TTC549 (cell line): Measurements from ENCODE around the gene IL20.

Experiments
- FAIRE-seq: peaks from 2 replicates; lab custom pipeline; 2012; peaks lifted over from hg19 to GRCh38; lab: Jason Lieb, UNC

The IL20 gene

GRCh38 chr1:206864939-206865671 is at the start of gene IL20:
Gene IL20 (plus strand): TSS chr1:206865623. CDS start chr1:206865853, 230 bp downstream.
- FAIRE-seq: no peak

GRCh38 chr1:206816390-206817287 is 48.8 kb upstream of the IL20 start:
- FAIRE-seq: peak; percentile 3

GRCh38 chr1:206821493-206821892 is 43.9 kb upstream of the IL20 start:
- FAIRE-seq: no peak

DNA sequence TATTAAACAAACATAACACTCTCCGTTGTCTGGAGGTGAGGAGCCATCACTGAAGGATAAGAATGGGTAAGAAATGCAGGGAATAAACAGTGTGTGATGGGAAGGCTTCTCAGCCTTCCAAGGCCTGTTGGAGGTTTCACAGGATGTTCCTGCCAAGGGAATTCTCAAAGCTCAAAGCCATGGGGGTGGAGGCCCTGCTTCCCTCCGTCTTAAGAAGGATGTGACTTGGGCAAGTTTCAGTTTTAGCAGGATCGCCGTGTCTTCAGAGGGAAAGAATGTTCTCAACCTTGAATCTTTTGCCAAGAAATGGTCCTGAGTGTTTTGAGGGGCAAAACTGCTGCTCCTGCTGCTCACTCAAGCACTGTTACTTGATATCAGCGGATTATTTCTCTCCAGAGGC is 41.7 kb upstream of the IL20 start:
- FAIRE-seq: no peak

DNA sequence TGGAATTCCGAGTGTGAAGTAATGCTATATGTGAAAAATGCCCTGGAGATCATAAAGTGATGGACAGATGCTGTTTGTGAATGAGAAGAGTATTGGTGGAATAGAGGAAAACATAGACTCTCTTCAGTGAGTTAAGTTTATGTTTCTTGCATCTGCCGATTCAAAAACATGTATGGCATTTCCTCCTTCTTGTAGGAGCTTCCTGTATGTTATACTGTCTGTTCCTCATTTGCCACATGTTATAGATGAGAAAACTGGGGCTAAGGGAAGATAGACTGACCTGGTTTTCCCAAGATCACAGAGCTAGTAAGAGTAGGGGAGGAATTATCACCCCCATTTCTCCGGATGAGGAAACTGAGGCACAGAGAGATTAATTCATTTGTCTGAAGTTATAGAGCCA is 41.1 kb upstream of the IL20 start:
- FAIRE-seq: no peak

GRCh38 chr1:206826394-206826793 is 39.0 kb upstream of the IL20 start:
- no peak for FAIRE-seq

GRCh38 chr1:206828061-206828460 is 37.4 kb upstream of the IL20 start:
- FAIRE-seq: no peak

GRCh38 chr1:206828765-206829164 is 36.7 kb upstream of the IL20 start:
- no peak for FAIRE-seq

GRCh38 chr1:206829282-206829681 is 36.1 kb upstream of the IL20 start:
- FAIRE-seq: no peak

DNA sequence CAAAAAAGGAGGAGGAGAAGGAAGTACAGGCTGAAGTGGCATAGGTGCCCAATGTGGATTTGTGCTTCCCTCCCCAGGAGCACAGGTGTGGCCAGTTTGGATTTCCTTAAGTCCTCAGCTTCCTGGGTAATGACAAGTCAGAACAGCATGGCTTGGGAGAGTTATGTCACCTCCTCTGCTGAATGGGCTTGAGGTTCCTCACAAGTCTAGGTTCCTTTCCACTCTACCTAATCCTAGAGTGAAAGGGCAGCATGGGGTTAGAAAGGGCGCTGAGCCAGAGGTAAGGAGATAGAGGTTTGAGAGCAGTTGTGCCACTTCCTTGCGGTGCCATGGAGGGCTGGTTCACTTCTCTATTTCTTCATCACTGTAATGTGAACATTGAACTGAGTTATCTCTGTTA is 35.5 kb upstream of the IL20 start:
- FAIRE-seq: no peak

DNA sequence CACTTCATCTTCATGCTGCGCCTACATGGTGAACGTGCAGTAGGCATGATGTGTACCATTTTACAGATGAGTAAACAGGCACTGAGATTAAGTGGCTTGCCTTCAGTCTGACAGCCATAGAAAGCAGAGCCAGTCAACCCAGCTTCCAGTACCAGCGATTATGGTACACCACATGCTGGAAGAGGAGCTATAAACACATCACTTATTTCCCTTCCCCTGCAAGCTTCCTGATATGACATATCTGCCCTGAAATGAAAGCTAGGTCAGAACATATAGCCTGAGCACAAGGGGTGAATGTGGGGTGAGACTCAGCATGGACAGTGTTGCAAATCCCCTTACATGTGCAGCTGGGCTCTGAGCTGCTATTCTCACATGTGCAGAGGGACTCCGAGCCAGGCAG is 33.8 kb upstream of the IL20 start:
- no peak for FAIRE-seq

GRCh38 chr1:206832352-206832880 is 33.0 kb upstream of the IL20 start:
- FAIRE-seq: no peak

- FAIRE-seq: no peak
These were observed 32.2 kb upstream of the IL20 start for GRCh38 chr1:206833106-206833680.

GRCh38 chr1:206833801-206834200 is 31.6 kb upstream of the IL20 start:
- FAIRE-seq: no peak

DNA sequence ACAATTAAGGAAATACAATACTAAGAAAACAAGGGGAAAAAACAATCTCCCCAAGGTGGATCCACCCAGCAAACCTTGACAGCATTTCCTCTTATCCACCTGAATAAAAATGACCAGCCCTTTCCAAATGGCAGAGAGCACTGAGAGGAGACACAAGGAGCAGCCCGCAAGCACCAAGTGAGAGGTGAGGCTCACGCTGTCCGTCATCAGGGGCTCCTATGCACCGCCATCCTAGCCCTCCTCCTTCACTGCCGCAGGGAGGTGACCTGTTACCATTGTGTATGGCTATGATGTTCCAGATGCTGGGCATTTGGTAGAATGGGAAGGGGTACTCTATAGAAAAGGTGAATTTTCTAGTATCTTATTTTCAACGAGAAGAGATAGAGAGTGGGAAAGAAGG is 31.2 kb upstream of the IL20 start:
- no peak for FAIRE-seq

GRCh38 chr1:206834711-206835110 is 30.7 kb upstream of the IL20 start:
- no peak for FAIRE-seq

DNA sequence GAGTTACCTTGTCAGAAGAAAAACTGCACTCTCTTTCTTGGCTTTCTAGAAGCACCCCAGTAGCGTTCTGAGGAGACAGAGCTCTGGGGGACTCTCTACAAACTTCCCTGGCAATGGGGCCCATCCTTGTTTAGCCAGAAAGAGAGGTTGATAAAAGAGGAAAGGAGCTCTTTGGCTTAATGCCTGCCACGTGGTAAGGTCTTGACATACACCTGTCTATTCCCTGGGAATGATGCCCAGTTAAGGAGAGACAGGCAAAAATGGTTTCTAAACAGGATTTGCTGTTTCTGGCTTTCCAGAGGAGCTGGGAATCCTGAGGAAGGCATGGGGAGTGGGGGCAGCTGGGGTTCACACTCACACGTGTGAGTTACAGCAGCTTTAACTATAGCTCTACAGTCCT is 30.2 kb upstream of the IL20 start:
- no peak for FAIRE-seq

DNA sequence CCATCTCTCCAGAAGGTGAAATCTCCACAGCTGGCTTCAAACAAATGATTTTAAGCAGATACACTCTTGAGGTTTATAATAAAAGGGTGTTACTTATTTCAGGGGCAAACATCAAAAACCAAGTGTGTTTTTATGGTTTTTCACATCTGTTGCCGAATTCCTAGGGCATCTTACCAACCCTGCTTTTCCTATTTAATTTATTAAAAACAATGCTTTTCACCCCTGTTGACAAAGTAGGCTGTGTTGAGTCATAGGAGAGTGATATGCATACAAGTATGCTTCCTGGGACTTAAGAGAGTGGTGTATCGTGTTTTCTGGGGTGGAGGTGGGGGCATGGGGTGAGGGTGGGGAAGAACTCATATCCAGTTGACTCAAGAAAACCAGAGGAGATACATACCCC is 29.3 kb upstream of the IL20 start:
- FAIRE-seq: no peak

GRCh38 chr1:206839006-206839560 is 26.3 kb upstream of the IL20 start:
- FAIRE-seq: no peak

DNA sequence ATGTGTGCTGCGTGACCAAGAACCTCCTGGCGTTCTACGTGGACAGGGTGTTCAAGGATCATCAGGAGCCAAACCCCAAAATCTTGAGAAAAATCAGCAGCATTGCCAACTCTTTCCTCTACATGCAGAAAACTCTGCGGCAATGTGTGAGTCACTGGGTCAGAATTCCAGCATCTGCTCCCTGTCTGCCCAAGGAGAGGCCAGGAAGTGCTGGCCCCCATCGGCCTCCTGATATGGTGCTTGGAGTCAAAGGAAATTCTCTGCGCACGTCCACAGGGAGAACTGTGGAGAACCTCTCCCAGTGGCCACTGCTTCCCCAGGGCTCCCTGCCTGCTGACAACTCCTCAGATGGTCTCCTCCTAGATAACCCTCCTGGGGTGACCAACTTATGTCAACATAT is 25.6 kb upstream of the IL20 start:
- FAIRE-seq: no peak

DNA sequence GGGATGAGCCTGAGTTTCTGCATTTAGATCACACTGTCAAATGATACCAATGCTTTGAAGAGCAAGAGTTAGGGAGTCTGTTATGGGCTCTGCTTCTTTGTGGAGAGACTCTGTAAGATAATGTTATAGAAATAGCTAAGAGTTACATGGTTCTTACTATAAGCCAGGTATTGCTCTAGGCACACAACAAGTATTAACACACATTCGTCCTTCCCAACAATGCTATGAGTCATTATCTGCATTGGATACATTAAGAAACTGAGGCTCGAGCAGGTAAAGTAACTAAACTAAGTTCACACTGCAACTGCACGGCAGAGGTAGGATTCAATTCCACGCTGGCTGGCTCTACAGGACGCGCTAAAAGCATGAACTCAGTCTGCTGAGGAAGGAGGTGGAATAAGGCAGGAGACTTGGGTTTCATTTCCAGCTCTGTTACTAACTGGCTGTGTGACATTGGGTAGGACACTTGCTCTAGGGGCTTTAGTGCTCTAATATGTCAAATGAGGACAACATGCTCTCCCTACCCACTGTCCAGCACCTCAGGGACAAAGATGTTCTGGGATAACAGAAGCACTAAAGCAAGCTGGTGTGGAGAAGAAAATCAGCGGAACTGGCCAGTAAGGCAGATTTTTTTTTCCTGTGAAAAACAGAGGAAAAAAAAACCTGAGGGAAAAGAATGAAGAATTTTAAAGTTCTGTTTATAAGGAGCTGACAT is 23.7 kb upstream of the IL20 start:
- FAIRE-seq: no peak

GRCh38 chr1:206842854-206843253 is 22.6 kb upstream of the IL20 start:
- FAIRE-seq: no peak
